EH (cell line): ENCODE data around the gene CD82.
A peak's percentile ranks its signal among the peaks of the same experiment; 100 is the strongest.

Experiments used
- DNase-seq: peaks from one replicate; pipeline ENCODE4 v3.0.0-alpha.2; 2015; ENCODE audit warnings: low read depth

The CD82 gene

GRCh38 chr11:44617671-44618461 is 52.4 kb downstream of the CD82 start:
- no peak for DNase-seq

DNA sequence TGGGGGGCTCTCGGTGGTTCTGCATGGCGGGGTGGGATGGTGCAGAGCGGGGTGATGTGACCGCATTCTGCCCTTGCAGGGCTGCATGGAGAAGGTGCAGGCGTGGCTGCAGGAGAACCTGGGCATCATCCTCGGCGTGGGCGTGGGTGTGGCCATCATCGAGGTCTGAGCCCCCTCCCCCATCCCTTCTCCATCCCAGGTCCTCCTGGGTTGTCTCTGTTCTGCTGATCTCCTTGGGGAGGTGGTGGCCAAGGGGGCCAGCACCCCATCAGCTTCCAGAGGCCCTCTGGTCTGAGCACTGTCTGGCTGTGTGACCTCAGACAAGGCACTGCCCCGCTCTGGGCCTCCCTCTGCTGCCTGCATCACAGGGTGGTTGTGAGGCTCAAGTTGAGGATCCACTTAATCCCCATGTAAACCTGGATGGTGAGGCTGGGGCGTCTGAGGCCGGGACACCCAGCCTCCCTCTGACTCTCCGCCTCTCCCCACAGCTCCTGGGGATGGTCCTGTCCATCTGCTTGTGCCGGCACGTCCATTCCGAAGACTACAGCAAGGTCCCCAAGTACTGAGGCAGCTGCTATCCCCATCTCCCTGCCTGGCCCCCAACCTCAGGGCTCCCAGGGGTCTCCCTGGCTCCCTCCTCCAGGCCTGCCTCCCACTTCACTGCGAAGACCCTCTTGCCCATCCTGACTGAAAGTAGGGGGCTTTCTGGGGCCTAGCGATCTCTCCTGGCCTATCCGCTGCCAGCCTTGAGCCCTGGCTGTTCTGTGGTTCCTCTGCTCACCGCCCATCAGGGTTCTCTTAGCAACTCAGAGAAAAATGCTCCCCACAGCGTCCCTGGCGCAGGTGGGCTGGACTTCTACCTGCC is 53.3 kb downstream of the CD82 start:
- DNase-seq, result no peak

DNA sequence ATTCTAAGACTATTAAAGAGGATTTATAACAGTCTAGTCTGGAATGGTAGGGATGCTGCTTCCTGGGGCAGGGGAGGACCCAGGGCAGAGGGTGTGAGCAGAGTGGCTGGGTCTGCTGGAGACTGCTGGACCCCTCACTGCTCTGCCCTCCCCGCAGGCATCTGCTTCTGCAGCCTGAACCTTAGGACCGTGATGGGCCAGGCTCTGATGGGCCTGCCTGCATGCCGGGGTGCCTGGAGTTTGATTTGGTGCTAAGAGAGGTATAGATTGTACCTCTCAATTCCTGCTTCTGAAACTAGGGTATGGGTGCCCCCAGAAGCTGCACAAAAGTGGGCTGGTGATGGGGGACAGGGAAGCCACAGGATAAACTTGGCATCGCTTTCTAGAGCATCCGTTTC is 54.9 kb downstream of the CD82 start:
- no peak for DNase-seq

DNA sequence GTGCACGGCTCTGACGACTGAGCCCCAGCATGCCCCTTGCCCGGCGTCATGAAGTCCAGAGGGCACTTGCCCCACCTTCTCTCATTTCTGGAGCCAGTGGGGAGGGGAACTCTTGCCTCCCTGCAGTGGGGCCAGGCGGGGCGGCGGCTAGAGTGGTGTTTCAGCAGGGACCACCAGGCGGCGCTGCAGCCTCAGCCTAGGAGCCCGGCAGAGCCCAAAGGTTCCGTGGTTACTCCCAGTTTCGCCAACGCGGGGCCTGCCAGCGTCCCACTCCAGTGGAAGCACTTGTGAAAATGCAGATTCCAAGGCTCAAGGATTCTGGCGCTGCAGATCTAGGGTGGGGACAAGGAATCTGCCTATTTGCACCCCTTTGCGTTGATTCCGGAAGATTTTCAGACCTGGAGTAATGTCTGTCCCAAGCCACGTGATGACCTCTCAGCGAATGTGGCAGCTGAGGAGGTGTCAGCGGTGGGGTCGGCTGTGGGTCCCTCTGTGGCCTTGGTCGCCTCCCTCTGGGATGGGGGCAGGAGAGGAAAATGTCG is 55.7 kb downstream of the CD82 start:
- peak; percentile 60 for DNase-seq

DNA sequence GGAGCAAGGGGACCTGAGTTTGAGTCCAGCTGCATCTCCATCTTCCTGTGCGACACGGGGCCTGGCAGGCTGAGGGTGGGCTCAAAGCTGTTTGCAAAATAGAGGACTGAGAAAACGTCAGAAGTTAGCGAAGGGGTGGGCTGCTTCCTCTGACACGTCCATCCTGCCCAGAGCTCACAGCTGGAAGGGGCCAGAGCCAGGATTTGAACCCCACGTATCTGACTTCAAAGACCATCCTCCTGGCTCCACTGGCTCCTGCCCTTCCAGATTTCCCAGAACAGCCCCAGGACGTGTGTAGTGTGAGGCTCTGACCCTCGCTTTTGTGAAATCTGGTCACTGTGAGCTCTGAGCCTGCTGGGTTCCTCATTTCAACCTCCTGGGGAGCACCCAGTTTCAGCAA is 56.3 kb downstream of the CD82 start:
- no peak for DNase-seq

DNA sequence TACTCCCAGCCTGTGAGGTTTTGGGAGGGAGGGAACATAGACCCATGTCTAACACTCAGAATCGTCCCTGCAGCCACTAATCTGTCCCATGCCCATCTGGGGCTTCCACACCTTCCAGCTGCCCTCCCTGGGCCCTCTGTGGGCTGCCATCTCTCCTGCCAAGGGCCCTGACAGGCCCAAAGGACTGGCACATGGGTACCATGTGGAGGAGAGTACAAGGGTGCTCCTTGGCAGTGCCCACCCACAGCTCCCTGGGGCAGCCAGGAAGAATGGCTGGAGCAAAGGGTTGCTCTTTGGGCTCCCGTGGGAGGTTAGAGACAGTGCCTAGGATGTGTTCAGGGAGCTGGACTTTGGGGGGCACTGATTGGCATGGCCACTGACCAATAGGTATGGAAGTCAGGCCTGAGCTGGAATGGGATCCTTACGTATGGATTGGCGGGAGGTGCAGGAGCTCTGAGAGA is 56.8 kb downstream of the CD82 start:
- DNase-seq, result no peak

GRCh38 chr11:44622721-44623258 is 57.3 kb downstream of the CD82 start:
- DNase-seq, result no peak

- no peak for DNase-seq
Measured at GRCh38 chr11:44623341-44623730, 57.9 kb downstream of the CD82 start.

DNA sequence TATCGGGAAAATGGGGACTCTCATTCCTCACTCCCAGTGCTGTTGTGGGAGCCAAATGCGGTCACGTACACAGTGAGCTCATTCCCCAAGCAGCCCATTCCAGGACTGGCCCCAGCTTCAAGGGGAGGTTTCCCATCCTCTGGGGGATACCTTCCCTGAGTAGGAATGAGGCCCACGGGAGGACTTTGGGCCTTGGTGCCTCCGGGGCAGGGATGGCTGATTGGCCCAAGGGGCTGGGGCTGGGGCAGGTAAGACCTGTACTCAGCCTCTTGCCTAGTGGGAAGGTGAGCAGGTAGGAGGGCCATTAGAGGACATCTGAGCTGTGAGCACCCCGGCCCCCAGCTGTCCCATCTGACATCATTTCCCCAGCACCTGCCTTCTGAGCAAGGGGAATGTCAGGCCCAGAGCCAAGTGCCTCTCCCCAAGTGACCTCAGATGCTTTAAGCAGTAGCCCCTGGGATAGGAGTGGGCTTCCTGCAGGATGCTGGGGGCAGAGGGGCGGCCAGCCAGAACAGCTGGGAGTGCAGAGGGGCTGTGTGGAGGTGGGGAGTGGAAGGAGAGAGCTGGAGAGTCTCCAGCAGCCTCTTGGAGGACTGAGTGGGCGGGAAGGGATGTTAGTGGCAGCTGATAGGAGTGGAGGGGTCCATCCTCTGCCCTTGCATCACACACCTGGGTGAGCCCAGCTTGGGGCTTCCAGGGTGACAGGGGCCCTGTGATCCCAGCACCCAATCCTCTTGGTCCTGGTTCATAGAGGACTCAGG is 58.4 kb downstream of the CD82 start:
- no peak for DNase-seq

- DNase-seq, result no peak
Measured at GRCh38 chr11:44624761-44625221, 59.3 kb downstream of the CD82 start.

DNA sequence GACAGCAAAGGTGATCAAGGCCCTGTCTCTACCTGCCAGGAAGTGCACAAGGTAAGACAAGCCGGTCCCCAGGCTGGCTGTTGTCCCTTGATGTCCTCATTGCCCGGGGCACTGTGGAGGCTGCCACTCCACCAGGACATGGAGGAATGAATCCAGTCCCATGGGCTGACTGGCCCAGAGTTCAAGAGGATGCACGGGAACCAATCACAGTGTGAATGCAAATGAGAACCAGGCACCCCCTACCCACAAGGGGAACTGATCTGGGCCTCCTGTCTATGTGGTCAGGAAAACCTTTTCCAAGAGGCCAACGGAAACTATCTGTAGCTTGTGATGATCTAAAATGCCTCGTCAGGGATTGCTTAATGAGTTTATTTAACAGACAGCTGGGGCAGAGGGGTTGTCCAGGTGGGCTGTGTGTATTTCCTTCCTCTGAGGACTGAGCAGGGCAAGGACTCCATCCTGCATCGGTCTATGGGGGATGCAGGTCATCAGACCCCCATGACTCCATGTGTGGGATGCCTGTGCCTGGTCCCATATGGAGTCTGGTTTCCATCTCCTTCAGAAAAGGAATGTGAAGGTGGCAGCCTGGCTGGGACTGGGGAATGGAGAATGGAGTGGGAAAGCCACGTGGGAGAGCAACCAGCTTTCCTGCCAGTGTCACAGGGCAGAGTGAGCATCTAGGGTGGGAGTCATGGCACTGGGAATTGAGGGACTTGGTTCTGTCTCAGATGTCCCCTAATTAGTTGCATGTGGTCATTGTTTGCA is 60.5 kb downstream of the CD82 start:
- no peak for DNase-seq

- no peak for DNase-seq
Measured at GRCh38 chr11:44626645-44627044, 61.2 kb downstream of the CD82 start.

GRCh38 chr11:44627165-44627789 is 61.8 kb downstream of the CD82 start:
- DNase-seq, result no peak

GRCh38 chr11:44627911-44628729 is 62.7 kb downstream of the CD82 start:
- DNase-seq, result peak; percentile 51

GRCh38 chr11:44628730-44629700 is 63.6 kb downstream of the CD82 start:
- no peak for DNase-seq

GRCh38 chr11:44629732-44630345 is 64.4 kb downstream of the CD82 start:
- DNase-seq, result no peak

GRCh38 chr11:44630511-44631210 is 65.2 kb downstream of the CD82 start:
- DNase-seq, result no peak
